Measurements from ENCODE around the gene AGRP. TPM values are rescaled to one million over a fixed set of nuclear protein-coding genes. Genes with fewer than 3 reads are reported as not detected.

AGRP gene
- total RNA-seq, 4 donors from 2014 or later, result not detected

DNA sequence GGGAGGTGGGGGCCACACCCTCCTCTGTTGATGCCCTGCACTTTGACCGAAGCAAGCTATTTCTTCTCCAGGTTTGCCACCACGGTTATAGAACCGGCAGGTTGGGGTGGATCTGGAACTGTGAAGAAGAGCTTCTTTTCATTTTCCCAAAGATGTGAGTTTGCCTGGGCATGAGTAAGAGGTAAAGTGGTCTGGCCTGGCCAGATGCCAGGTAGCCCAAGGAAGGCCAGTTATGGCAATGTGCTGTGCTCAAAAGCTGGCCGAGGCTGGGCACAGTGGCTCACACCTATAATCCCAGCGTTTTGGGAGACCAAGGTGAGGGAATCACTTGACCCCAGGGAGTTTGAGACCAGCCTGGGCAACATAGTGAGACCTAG lies 21.1 kb downstream of the AGRP start:
- Histone ChIP-seq H3K4me3 (no peak overlapping the region), H3K27me3 (no peaks in the 10 kb centered on the region), H3K4me1 (peaks cover 74 to 84% (median 83%) of the 10 kb centered on the region in 4 donors), H3K9me3 (no peaks in the 10 kb centered on the region), H3K27ac (peak overlapping the region; percentile 90 to 95 (median 94)), H3K36me3 (no peaks in the 10 kb centered on the region)
- TF ChIP-seq POLR2AphosphoS5 (IDR thresholded peaks at IDR 0.05), result peak in 1 of 3 donors; percentile 14
- peak; percentile 83 for TF ChIP-seq POLR2A (IDR thresholded peaks at IDR 0.05)
- TF ChIP-seq, protein P1, sequence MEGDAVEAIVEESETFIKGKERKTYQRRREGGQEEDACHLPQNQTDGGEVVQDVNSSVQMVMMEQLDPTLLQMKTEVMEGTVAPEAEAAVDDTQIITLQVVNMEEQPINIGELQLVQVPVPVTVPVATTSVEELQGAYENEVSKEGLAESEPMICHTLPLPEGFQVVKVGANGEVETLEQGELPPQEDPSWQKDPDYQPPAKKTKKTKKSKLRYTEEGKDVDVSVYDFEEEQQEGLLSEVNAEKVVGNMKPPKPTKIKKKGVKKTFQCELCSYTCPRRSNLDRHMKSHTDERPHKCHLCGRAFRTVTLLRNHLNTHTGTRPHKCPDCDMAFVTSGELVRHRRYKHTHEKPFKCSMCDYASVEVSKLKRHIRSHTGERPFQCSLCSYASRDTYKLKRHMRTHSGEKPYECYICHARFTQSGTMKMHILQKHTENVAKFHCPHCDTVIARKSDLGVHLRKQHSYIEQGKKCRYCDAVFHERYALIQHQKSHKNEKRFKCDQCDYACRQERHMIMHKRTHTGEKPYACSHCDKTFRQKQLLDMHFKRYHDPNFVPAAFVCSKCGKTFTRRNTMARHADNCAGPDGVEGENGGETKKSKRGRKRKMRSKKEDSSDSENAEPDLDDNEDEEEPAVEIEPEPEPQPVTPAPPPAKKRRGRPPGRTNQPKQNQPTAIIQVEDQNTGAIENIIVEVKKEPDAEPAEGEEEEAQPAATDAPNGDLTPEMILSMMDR (IDR thresholded peaks at IDR 0.05), result no peak
- TF ChIP-seq EP300 (IDR thresholded peaks at IDR 0.05; ENCODE audit: low read depth), result no peak
- intact Hi-C loops (cut with DNase I; ENCODE audit: low total_unique reads), result no loop called here
- in situ Hi-C loops (cut with MboI; ENCODE audit: low pct_ligation_motif_present in 1 of 4, low pct_unique_long_range_greater_than_20kb in 1 of 4, low sequenced_read_pairs in 3 of 4), result no loop called here
- WGBS, 2 donors (ENCODE audit: low coverage in 1 of 2), result 53% methylated on average over 5 of the region's 5 CpGs; no CpG with 5 or more reads in 1 of the 2 donors
- no peak for DNase-seq

DNA sequence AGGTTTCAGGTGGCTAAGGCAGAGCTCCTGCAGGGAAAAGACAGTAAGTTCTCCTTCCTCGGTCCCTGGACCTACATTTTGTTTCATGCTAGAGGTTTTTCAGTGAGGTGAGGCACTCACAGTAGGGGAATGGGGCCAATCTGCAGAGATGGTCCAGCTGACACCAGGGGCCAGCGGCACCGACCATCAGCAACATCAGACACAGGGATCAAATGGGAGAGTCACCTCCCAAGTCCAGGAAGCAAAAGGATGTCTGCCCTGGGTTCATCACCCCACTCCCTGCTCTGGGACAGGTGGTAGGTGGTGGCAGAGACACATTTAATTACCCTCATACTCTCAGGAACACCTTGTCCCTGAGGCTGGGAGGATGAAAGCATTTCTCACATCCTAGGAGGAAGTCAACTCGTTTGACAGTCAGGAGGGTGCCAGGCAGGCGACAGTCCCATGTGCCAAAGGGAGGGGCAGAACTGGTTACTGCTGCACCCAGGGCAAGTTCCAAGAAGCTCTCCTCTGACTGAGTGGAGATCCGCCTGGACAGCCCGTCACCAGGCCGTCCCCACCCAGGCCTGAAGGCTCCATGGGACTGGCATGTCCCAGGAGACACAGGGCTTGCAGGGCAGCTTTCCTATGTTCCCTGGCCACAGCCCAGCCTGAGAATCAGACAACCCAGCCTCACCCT lies 21.6 kb downstream of the AGRP start:
- intact Hi-C loops (cut with DNase I; ENCODE audit: low total_unique reads), result no loop called here
- in situ Hi-C loops (cut with MboI; ENCODE audit: low pct_ligation_motif_present in 1 of 4, low pct_unique_long_range_greater_than_20kb in 1 of 4, low sequenced_read_pairs in 3 of 4), result no loop called here
- no peak overlapping the region for H3K4me3 ChIP-seq
- DNase-seq, result peak; percentile 93
- TF ChIP-seq EP300 (IDR thresholded peaks at IDR 0.05; ENCODE audit: low read depth) (peak; percentile 100), POLR2AphosphoS5 (IDR thresholded peaks at IDR 0.05) (peak; percentile 72 to 98 (median 97)), POLR2A (IDR thresholded peaks at IDR 0.05) (no peak)
- TF ChIP-seq, protein P1 (IDR thresholded peaks at IDR 0.05), result no peak
- H3K4me1 ChIP-seq, result peaks cover 79 to 90% (median 88%) of the 10 kb centered on the region in 4 donors
- H3K27me3 ChIP-seq, result no peaks in the 10 kb centered on the region
- 49% methylated on average over 8 of the region's 8 CpGs; no CpG with 5 or more reads in 1 of the 2 donors for WGBS, 2 donors (ENCODE audit: low coverage in 1 of 2)
- H3K9me3 ChIP-seq, result no peaks in the 10 kb centered on the region
- no peaks in the 10 kb centered on the region for H3K36me3 ChIP-seq
- H3K27ac ChIP-seq, result peak overlapping the region; percentile 94 to 95 (median 94)

DNA sequence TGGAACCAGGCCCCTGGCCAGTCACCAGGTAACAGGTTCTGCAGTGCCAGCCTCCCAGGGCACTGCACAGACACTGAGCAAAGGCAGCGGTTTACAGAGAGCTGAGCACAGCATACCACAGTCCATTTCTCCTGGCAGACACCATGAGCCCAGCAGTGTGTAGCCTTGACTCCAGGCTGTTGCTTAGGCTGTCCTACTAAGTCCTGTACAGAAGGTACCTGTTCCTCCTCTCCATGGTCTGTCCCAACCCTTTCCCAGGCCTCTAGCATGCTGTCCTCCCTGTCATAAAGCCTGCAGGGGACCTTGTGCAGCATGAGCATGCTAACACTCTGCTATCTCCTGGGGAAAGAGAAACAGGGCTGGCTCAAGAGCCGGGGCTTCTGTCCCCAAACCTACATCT lies 22.4 kb downstream of the AGRP start:
- intact Hi-C loops (cut with DNase I; ENCODE audit: low total_unique reads), result no loop called here
- H3K36me3 ChIP-seq, result no peaks in the 10 kb centered on the region
- in situ Hi-C loops (cut with MboI; ENCODE audit: low pct_ligation_motif_present in 1 of 4, low pct_unique_long_range_greater_than_20kb in 1 of 4, low sequenced_read_pairs in 3 of 4), result no loop called here
- DNase-seq, result no peak
- no peak for TF ChIP-seq POLR2AphosphoS5 (IDR thresholded peaks at IDR 0.05)
- H3K27ac ChIP-seq, result peak overlapping the region; percentile 85 to 95 (median 94)
- H3K4me3 ChIP-seq, result no peak overlapping the region
- H3K27me3 ChIP-seq, result no peaks in the 10 kb centered on the region
- H3K4me1 ChIP-seq, result peaks cover 86 to 97% (median 96%) of the 10 kb centered on the region in 4 donors
- 60 to 65% methylated on average over 2 of the region's 2 CpGs for WGBS, 2 donors (ENCODE audit: low coverage in 1 of 2)
- H3K9me3 ChIP-seq, result no peaks in the 10 kb centered on the region

DNA sequence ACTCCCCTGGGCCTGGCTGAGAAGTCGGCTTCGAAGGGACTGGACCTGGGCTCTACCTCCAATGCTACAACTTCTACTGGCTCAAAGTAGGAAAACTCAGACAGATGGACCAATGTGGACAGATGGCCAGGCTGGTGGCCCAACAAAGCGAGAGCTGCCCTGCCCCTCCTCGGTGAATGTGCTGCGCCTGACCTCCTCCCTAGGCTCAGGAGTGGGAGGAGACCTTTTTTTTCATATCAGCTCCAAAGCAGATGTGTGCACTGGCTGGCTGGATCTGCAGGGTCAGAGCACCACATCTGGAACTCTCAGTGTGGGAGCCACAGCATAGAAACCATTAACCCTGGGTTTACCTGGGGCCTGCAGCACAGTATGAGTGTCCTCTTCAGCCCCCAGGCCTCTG lies 23.2 kb downstream of the AGRP start:
- H3K27me3 ChIP-seq, result no peaks in the 10 kb centered on the region
- WGBS, 2 donors (ENCODE audit: low coverage in 1 of 2), result 70% methylated on average over 5 of the region's 5 CpGs; no CpG with 5 or more reads in 1 of the 2 donors
- H3K4me1 ChIP-seq, result peaks cover 81 to 97% (median 92%) of the 10 kb centered on the region in 4 donors
- intact Hi-C loops (cut with DNase I; ENCODE audit: low total_unique reads), result no loop called here
- H3K36me3 ChIP-seq, result no peaks in the 10 kb centered on the region
- peak overlapping the region; percentile 85 to 95 (median 94) for H3K27ac ChIP-seq
- DNase-seq, result no peak
- H3K4me3 ChIP-seq, result no peak overlapping the region
- in situ Hi-C loops (cut with MboI; ENCODE audit: low pct_ligation_motif_present in 1 of 4, low pct_unique_long_range_greater_than_20kb in 1 of 4, low sequenced_read_pairs in 3 of 4), result no loop called here
- TF ChIP-seq, protein P1 (IDR thresholded peaks at IDR 0.05), result no peak
- TF ChIP-seq EP300 (IDR thresholded peaks at IDR 0.05; ENCODE audit: low read depth) (no peak), POLR2AphosphoS5 (IDR thresholded peaks at IDR 0.05) (peak; percentile 50 to 74 (median 58)), POLR2A (IDR thresholded peaks at IDR 0.05) (no peak)
- H3K9me3 ChIP-seq, result no peaks in the 10 kb centered on the region

Measured in transverse colon (tissue), 4 donors.